Measurements from ENCODE around the gene FOXK2. TPM values are rescaled to one million over a fixed set of nuclear protein-coding genes. Genes with fewer than 3 reads are reported as not detected.

FOXK2 gene
- total and polyA plus RNA-seq, 2 experiments from 2014 or later = 5.6 to 43.0 TPM

DNA sequence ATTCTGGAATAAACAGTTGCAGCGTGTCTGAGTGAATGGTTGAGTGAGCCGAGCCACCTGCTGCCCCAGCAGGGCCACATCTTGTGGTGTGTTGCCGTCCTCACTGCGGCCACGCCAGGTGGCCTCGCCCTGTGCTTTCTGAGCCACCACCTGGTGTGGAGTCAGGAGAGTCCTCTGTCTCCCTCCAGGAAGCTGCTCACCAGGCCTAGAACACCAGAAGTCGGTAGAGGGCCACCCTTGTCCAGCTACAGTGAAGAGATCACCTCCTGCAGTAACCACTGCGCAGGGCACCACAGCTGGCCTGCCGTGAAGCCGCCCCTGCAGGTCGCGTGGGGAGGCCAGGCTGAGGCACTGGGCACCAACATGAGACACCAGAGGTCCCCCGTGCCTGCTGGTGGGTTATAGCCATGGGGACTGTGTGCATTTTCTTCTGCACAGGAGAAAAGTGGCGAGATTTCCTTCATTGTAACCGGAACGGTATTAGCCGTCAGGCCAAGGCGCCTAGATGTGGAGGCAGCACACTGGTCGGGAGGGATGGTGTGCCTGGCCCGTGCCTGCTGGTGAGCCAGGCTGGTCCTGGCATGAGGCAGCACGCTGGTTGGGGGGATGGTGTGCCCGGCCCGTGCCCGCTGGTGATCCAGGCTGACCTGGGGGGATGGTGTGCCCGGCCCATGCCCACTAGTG lies 28.9 kb upstream of the FOXK2 start:
- H3K9ac ChIP-seq = no peak overlapping the region
- no peaks in the 10 kb centered on the region for H3K9me2 ChIP-seq (ENCODE audit: insufficient read depth)
- H3K27me3 ChIP-seq (replicated peaks; ENCODE audit: insufficient read depth) = no peaks in the 10 kb centered on the region
- no peaks in the 10 kb centered on the region; the same call in 1 of the 2 replicates for H3K36me3 ChIP-seq (ENCODE audit: low read depth)
- peaks cover 25% of the 10 kb centered on the region for H3K4me1 ChIP-seq (ENCODE audit: insufficient read depth)
- H3K4me2 ChIP-seq (ENCODE audit: unreplicated experiment) = no peak overlapping the region
- no peak for TF ChIP-seq EZH2 (IDR thresholded peaks at IDR 0.05; ENCODE audit: insufficient read depth, poor library complexity, severe bottlenecking)
- no peak for TF ChIP-seq EZH2phosphoT487 (IDR thresholded peaks at IDR 0.05; ENCODE audit: insufficient read depth, low read depth)
- no peak overlapping the region for H3K27ac ChIP-seq
- 95 to 96% methylated on average over 25 of the region's 25 CpGs for WGBS, 2 experiments (ENCODE audit: low coverage in 1 of 2, low lambda C conversion rate in 2 of 2, missing lambda C conversion rate in 2 of 2)
- no peak overlapping the region for H2AFZ ChIP-seq
- no peak for DNase-seq
- H3K9me3 ChIP-seq (ENCODE audit: low read depth) = no peaks in the 10 kb centered on the region
- H3K79me2 ChIP-seq (ENCODE audit: insufficient read depth) = no peaks in the 10 kb centered on the region
- peaks cover 32% of the 10 kb centered on the region for H3F3A ChIP-seq (ENCODE audit: insufficient read depth)
- no peak overlapping the region for H3K4me3 ChIP-seq
- no peaks in the 10 kb centered on the region for H4K20me1 ChIP-seq (ENCODE audit: insufficient read depth)
- in situ Hi-C loops (cut with MboI) = no loop called here

- no peak overlapping the region for H3K4me2 ChIP-seq (ENCODE audit: unreplicated experiment)
- H3K9me3 ChIP-seq (ENCODE audit: low read depth) = no peaks in the 10 kb centered on the region
- no peak for DNase-seq
- H3F3A ChIP-seq (ENCODE audit: insufficient read depth) = peaks cover 34% of the 10 kb centered on the region
- H3K79me2 ChIP-seq (ENCODE audit: insufficient read depth) = no peaks in the 10 kb centered on the region
- H3K9me2 ChIP-seq (ENCODE audit: insufficient read depth) = no peaks in the 10 kb centered on the region
- no peak overlapping the region for H3K27ac ChIP-seq
- no peak overlapping the region for H2AFZ ChIP-seq
- H3K4me1 ChIP-seq (ENCODE audit: insufficient read depth) = peaks cover 25% of the 10 kb centered on the region
- TF ChIP-seq EZH2phosphoT487 (IDR thresholded peaks at IDR 0.05; ENCODE audit: insufficient read depth, low read depth) (no peak), EZH2 (IDR thresholded peaks at IDR 0.05; ENCODE audit: insufficient read depth, poor library complexity, severe bottlenecking) (no peak)
- 91 to 93% methylated on average over 10 of the region's 10 CpGs for WGBS, 2 experiments (ENCODE audit: low coverage in 1 of 2, low lambda C conversion rate in 2 of 2, missing lambda C conversion rate in 2 of 2)
- no peaks in the 10 kb centered on the region for H3K27me3 ChIP-seq (replicated peaks; ENCODE audit: insufficient read depth)
- H3K36me3 ChIP-seq (ENCODE audit: low read depth) = no peaks in the 10 kb centered on the region; the same call in 1 of the 2 replicates
- no peak overlapping the region for H3K4me3 ChIP-seq
- in situ Hi-C loops (cut with MboI) = no loop called here
- H4K20me1 ChIP-seq (ENCODE audit: insufficient read depth) = no peaks in the 10 kb centered on the region
- no peak overlapping the region for H3K9ac ChIP-seq
Observed at GRCh38 chr17:82491196-82491530, 28.4 kb upstream of the FOXK2 start.

DNA sequence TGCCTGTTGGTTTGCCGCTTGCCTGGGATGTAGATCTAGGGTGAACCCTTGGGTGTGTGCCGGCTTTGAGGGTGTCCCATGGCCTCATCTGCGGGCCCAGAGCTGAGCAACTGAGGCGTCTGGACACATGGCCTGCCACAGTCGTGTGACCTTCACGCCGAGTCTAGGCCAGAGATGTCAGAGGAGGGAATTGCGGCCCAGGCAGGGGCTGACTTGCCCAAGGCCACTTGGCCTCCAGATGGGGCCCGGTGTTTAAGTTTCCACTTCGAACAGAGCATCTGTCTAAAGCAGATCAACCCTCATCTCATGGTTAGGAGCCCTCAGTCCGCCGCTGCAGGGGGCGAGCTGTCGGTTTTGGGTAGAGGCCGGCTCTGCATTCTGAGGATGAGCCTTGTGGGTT lies 28.0 kb upstream of the FOXK2 start:
- TF ChIP-seq EZH2 (IDR thresholded peaks at IDR 0.05; ENCODE audit: insufficient read depth, poor library complexity, severe bottlenecking) (no peak), EZH2phosphoT487 (IDR thresholded peaks at IDR 0.05; ENCODE audit: insufficient read depth, low read depth) (no peak)
- peaks cover 34% of the 10 kb centered on the region for H3F3A ChIP-seq (ENCODE audit: insufficient read depth)
- peaks cover 25% of the 10 kb centered on the region for H3K4me1 ChIP-seq (ENCODE audit: insufficient read depth)
- WGBS, 2 experiments (ENCODE audit: low coverage in 1 of 2, low lambda C conversion rate in 2 of 2, missing lambda C conversion rate in 2 of 2) = 95 to 96% methylated on average over 13 to 15 of the region's 15 CpGs
- in situ Hi-C loops (cut with MboI) = no loop called here
- no peaks in the 10 kb centered on the region for H3K9me2 ChIP-seq (ENCODE audit: insufficient read depth)
- no peak overlapping the region for H3K9ac ChIP-seq
- no peak overlapping the region for H2AFZ ChIP-seq
- H3K9me3 ChIP-seq (ENCODE audit: low read depth) = no peaks in the 10 kb centered on the region
- no peak overlapping the region for H3K27ac ChIP-seq
- no peak for DNase-seq
- H3K4me2 ChIP-seq (ENCODE audit: unreplicated experiment) = no peak overlapping the region
- no peaks in the 10 kb centered on the region; the same call in 1 of the 2 replicates for H3K36me3 ChIP-seq (ENCODE audit: low read depth)
- H4K20me1 ChIP-seq (ENCODE audit: insufficient read depth) = no peaks in the 10 kb centered on the region
- H3K79me2 ChIP-seq (ENCODE audit: insufficient read depth) = no peaks in the 10 kb centered on the region
- no peaks in the 10 kb centered on the region for H3K27me3 ChIP-seq (replicated peaks; ENCODE audit: insufficient read depth)
- no peak overlapping the region for H3K4me3 ChIP-seq

DNA sequence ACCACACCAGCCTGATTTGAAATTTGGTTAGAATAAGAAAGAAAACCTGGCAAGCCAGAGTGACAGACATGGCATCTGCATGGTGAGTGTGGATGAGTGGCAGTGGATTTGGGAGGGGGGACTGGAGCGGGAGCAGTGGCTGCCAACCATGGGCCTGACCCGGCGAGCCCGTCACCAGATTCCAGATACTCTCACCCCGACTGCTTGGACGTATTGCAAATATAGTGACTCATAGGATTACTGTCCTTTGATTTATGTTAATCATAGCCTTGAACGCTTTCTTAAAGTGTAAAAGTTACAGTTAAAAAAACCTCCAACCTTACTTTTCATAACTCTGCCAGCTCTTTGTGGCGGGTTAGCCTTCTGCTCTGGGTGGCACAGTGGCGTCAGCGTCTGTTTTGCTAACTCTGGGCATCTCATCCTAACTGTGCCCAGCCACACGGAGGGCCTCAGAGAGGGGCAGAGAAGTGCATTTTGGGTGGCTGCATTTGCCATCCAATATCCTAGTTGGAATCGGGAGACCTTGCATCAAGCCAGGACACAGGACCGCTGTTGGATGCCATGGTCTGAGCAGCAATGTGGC lies 26.8 kb upstream of the FOXK2 start:
- Histone ChIP-seq H4K20me1 (ENCODE audit: insufficient read depth) (no peaks in the 10 kb centered on the region), H3K4me2 (ENCODE audit: unreplicated experiment) (peak overlapping the region; percentile 24), H3K36me3 (ENCODE audit: low read depth) (no peaks in the 10 kb centered on the region; the same call in 1 of the 2 replicates), H3K27ac (peak overlapping the region; percentile 50), H2AFZ (no peak overlapping the region), H3K9ac (peak overlapping the region; percentile 24), H3F3A (ENCODE audit: insufficient read depth) (peaks cover 34% of the 10 kb centered on the region), H3K4me3 (0 out of 2 replicates have a peak overlapping the region, but pooled peaks have one; percentile 8), H3K27me3 (replicated peaks; ENCODE audit: insufficient read depth) (no peaks in the 10 kb centered on the region), H3K9me3 (ENCODE audit: low read depth) (no peaks in the 10 kb centered on the region), H3K4me1 (ENCODE audit: insufficient read depth) (peaks cover 25% of the 10 kb centered on the region), H3K9me2 (ENCODE audit: insufficient read depth) (no peaks in the 10 kb centered on the region), H3K79me2 (ENCODE audit: insufficient read depth) (no peaks in the 10 kb centered on the region)
- no peak for TF ChIP-seq EZH2 (IDR thresholded peaks at IDR 0.05; ENCODE audit: insufficient read depth, poor library complexity, severe bottlenecking)
- TF ChIP-seq EZH2phosphoT487 (IDR thresholded peaks at IDR 0.05; ENCODE audit: insufficient read depth, low read depth) = no peak
- DNase-seq = peak; percentile 90
- in situ Hi-C loops (cut with MboI) = no loop called here
- WGBS, 2 experiments (ENCODE audit: low coverage in 1 of 2, low lambda C conversion rate in 2 of 2, missing lambda C conversion rate in 2 of 2) = 1 to 2% methylated on average over 13 of the region's 13 CpGs

Data from GM23248 (cell line).